NCI-H2196 treated with DMSO at 0.1 percent for 48 hours (cell line): ENCODE results near the gene WHRN.

Experiments used
- DNase-seq: peaks from one replicate; lab custom pipeline; 2025; ENCODE audit not compliant: unreplicated experiment; lab: John Stamatoyannopoulos, UW

The WHRN gene

DNA sequence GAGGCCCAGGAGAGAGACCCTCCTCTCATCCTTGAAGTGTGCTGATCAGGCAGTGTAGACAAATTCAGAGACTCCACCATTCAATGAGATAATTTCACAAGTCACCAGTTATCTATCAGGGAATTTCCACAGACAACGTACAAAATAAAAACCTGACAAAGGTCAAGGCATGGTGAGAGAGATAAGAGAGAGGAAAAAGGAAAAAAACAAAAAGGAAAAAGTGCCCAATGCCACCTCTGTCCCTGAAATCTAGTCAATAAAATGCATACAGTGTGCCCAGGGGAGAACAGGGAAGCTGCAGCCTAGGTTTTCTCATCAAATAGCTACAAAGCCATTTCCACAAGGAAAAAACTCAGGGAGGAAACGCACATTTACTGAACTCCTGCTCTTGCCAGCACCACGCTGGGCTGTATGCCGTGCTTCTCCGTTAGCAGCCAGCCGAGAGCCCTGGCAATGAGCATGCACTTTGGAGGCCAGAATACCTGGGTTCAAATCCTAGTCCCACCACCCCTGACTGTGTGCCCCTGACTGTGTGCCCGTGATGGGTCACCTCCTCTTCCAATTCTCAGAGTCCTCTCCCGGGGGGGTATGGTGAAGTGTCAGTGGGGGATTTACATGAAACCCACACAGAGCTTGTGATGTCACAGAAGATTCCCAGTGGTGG, 11.6 kb downstream of the WHRN start:
- no peak for DNase-seq

DNA sequence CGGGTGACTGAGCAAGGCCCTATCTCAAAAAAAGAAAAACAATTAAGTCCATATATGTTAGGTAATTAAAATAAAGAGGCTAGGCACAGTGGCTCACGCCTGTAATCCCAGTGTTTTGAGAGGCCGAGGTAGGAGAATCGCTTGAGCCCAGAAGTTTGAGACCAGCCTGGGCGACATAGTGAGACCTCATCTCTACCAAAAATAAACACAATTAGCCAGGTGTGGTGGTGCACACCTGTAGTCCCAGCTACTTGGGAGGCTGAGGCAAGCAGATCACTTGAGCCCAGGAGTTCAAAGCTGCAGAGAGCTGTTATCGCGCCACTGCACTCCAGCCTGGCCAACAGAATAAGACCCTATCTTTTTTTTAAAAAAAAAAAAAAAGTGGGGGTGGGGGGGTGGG, 12.3 kb downstream of the WHRN start:
- no peak for DNase-seq

DNA sequence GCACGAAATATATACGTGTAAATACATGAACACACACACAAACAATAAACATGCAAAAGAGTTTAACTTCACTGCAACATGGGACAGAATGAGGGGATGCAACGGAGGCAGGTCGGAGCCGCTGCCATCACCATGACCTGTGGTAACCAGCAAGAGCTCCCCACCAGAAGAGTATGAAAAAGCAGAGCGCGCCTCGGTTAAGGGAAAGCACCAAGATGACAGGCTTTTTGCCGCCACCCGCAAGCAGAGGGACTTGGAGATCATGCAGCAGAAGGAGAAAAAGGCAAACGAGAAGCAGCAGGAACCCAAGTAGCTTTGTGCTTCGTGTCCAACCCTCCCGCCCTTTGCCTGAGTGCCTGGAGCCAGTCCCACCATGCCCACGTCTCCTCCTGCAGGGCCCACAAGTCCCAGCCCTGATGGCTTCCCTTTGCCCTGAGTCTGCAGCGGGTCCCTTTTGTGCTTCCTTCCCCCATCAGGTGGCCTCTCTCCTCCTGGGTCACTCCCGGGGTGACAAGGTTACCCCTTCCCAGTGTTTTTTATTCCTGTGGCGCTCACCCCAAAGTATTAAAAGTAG, 13.8 kb downstream of the WHRN start:
- DNase-seq: no peak

DNA sequence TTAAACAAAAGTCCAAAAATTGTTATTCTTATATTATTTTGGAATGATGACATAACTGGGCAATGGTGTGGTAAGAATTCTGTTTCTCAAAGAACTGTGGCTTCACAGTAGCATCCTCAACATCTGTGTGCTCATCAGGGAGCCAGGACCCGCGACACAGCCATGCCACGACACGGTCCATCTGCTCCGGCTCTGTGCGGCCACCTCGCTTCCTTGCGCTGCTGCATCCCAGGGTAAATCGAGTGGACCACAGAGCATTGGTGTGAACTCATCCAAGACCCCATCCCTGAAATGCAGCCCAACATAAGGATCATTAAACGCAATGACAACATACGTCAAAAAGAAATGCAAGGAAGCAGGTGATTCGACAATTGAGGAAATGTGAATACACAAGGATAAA, 15.3 kb downstream of the WHRN start:
- no peak for DNase-seq

DNA sequence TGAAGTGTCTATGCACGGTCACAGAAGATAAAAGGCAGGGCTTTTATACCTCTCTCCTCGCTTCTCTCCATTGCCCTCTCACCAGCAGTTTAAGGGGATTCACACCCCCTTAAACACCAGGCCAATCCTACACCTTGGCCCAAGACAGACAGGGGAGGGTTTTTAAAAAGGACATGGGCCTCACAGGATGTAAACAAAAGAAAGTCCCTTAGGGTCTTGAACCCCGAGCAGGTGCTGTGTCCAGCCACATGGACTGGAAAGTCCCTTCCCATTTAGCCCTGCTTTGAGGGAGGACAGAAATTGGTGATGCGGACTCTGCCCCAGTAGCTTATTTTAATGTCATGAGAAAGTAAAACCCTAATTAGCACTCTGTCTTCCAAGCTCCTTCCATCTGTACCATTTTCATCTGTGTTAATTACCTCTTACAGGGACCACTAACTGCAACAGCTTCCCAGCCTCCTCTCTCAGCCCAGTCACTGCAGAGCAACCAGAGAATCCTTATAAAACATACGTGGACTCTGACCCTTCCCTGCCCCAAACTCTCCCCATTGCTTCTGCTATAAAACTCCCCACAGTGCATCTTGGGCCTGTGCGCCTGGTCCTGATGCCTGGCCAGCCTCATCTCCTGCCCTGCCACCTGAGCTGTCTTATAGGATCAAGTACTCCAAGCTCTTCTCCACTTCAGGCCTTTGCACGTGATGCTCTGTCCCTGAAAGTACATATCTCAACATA, 16.7 kb downstream of the WHRN start:
- DNase-seq: no peak

DNA sequence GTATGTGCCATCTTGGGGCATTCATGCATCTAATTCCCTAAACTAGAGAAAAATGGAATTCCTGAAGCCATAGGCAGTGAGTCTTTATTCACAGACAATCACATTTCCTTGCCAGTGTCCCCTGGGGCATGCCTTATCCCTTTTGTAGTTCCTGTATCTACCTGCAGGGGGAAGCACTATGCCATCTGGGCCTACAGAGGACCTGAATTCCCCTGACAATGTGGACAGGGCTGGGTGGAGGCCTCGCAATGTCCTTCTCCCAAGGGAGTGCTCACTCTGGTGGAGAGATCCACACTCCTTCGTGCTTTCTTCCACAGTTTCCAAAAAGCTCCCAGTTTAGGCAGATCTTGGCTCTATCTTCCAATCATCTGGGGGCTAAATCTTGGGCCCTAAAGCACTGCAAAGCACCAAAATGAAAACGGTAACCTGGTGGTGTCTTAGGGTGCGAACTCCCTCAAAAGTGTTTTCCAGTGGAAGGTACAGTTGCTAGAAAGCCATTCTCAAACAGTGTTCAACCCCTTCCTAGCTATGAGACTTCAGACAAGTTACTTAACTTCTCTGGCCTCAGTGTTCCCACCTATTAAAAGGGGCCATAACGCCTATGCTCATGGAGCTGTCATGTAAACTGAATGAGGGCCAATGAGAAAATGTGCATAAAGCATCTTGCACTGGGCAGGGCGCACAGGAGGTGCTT, 17.5 kb downstream of the WHRN start:
- peak; percentile 25 for DNase-seq

DNA sequence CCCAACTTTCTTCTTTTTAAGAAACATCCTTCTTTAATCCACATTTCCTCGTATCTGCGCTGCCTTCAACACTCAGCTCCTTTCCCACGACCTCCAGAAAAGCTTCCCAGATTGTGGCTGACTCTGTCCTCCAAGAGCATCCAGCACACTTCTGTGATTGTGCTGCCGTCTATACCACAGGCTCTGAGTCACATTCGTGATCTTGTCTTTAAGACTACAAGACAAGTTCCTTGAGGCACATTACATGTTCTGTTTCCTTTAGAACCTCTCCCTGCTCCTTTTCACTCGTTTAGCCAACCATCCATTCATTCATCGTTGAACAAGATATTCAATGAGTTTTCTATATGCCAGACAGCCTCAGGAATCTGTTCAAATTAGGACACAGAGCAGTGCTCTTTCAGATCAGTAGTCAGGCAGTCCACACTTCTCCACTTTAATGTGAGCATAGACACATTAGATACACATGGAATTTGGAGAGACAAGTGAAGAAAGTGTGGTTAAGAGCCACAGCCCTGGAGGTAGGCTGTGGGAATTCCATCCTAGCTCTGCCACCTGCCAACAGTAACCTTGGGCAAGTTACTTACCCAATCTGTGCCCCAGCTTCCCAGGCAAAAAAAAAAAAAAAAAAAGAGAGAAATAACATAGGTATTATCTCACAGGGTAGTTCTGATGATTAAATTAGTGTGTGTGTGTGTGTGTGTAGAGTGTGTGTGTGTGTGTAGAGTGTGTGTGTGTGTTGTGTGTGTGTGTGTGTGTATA, 18.9 kb downstream of the WHRN start:
- no peak for DNase-seq

DNA sequence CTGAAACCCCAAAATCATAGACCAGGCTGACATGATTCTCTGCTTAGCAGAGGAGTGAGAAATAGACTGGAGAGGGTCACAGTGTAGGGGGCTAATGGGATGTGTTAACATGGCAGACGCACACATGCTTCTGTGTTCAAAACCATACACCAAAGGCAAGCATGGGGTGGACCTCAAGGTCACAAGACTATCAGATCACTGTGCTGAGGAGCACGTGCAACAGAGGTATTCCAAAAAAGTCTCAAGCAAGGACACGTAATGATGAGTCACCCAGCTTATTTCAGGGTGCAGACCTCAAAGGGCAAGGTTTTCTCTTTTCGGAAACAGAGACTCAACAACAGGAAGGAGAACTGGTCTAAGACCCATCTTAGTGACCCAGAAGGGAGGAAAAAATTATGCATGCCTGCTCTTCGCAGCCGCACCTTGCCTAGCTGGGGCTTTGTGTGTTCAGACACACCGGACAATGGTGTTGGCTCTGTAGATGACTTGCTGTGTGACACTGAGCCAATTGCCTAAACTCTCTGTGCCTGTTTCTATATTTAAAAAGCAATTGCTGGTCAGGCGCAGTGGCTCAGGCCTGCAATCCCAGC, 20.3 kb downstream of the WHRN start:
- no peak for DNase-seq

DNA sequence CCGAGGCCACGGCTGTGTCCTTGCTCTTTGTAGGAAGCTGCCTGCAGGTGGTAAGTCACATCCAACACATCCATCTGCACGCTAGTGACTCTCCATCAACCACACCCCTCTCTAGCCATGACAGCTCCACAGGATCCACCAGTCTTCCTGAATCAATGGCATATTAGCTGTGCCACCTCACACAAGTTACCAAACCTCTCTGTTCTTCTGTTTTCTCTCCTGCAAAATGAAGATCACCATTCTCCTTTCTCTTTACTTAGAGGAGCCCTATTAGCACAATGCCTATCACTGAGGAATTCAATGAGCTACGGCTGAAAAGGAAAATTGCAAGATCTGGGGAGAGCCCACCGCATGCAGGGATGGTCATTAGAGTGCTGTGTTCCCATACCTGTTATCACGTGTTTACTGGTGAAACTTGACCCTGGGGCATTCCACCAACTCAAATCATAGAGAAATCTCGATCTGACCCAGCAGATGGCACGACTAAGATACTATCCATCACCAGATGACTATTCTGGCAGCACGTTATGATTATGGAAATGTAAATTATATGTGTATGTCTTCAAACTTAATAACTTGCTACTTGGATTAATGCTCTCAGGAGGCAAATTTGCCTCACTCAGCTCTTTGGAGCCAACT, 20.9 kb downstream of the WHRN start:
- DNase-seq: no peak

DNA sequence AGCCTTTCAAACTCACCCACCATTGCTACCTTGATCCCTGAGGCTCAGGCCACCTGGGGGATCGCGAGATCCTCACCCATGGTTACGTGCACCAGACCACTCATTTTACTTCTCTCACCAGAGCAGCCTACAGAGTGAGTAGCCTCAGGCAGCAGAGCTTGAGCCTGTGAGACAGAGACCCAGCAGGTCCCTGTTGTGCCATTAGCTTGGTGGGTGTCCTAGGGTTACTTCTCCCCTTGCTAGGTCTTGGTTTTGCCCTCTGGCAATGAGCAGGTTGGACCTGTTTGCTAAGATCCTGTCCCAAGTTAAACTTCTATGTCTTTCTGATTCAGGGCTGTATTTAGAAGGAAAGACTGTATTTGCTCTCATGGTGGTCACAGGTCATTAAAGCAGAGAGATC, 21.8 kb downstream of the WHRN start:
- DNase-seq: no peak

DNA sequence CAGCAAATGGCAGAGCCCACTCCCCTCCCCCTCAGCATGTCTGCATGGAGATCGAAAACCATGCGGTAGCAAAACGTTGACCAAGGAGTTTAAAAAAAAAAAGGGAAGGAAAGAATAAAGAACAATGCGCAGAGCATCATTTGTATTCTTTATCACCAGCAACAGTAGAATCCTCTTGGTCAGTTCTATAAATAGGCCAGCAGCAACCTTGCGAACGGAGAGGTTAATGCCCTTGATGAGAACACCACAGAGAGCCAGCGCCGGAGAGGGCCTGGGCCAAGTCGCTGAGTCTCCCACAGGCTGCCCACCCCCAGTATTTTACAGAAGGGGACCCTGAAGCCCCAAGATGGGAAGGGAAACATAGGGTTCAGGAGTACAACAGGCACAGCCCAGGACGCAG, 22.7 kb downstream of the WHRN start:
- no peak for DNase-seq

DNA sequence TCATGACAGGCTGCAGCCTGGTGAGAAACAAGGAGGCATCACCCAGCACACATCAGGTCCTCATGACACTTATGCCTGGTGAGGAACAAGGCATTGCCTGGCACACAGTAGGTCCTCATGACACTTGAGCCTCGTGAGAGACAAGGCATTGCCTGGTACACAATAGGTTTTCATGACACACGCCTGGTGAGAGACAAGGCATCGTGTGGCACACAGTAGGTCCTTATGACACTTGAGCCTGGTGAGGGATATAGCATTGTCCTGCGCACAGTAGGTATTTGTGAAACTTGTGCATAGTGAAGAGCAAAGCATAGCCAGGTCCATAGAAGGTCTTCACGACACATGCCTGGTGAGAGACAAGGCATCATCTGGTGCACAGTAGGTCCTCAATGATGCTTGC, 23.5 kb downstream of the WHRN start:
- no peak for DNase-seq

DNA sequence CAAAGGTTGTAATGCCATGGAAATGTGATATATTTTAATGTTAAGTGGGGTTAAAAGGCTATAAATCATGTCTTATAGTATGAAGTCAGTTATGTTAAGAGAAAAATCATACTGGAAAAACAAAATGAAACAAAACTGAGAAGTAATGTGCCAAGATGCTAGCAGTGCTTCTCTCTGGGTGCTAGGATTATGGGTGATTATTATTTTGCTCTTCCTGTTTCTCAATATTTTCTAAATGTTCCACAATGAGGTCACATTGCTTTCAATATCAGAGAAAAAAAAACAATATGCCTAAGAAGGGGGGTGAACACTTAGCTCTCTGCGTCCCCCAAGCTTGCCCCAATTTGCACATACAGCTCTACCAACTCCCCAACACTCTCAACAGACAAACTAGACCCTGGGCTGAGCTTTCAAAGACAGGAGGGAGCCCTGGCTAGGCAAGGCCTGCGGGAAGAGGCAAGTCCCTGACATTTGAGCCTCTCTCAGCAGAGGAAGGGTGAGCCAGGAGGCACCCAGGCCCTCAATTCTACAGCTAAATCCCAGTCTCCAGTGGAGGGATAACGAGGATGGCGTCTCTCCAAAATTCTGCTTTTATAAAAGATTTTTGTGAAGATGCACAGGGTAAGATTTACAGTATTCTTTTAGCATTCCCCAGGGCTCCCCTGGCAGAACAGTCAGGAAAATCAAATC, 24.4 kb downstream of the WHRN start:
- no peak for DNase-seq

DNA sequence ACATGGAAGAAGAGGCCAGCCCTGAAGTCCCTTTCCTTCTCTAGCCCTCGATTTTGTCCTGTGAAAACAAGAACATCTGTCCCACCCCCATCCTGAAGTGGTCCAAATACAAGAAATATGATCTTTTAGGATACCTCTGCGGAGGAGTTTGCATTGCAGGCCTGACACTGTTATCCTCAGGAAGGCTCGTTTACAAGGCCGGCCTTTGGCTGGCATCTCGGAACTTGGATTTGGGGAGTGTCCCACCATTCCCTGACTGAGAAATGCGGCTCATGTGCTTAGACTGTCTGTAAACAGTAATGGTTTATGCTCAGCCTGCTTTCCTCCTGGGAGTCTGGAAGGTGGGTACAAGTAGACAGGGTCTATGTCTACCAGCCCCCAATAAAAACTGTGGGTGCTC, 26.4 kb downstream of the WHRN start:
- DNase-seq: no peak

DNA sequence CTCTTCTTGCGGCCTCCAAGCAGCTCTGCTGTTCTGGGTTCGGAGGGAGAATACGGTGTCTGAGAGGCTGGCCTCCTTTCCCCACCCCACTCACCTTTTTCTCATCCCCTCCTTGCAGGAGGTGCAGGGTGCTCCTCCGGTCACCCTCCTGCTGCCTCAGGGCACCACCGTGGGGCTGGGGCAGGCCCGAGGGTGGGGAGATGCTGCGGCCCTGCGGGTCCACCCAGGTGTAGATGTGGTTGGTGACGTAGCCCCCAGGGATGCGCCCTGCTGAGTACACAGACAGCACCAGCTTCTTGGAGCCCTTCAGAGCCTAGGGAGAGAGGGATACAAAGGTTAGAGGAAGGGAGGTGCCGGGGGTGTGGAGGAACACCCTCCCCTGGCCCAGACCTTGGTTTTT, 26.8 kb downstream of the WHRN start:
- no peak for DNase-seq

DNA sequence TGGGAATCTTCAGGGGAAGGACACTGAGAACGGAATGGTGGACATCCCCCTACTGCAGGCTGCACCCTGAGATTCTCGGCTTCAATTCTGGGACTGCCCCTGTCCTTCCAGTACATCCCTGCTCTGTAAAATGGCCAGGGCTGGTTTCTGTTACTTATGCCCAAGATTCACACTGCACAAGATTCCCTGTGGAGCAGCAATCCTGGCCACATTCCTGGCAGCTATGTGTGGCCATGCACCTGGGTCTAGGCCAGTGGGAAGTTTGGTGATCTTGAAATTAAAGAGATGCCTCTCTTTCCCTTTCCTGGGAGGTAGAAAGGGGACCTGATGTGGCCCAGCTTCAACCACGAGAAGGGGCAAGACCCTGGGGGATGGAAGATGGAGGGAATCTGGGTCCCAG, 27.6 kb downstream of the WHRN start:
- DNase-seq: no peak

DNA sequence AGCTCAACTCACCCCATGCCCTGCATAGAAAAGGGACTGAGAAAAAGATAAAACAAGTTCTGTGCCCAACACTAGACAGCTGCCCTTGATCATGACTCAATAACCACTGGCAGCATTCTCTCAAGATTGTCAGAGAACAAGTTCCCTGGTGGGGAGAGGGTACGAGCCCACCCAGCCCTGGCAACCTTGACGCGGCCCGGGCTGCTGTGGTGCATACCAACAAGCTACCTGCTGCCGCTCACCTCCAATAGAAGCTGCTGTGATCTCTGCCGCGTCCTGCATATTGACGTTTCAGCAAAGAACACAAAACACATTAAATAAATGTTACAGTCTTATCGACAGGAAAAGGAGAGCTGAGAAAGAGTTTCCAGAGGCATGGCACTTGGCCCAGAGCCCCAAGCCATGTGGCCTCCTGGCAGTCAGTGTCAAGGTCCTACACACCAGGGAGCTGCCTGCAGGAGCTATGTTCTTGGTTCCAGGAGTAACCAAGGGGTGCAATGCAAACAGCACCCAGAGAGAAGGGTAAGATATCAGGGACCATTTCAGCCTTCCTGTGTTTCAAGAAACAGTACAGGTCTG, 28.3 kb downstream of the WHRN start:
- no peak for DNase-seq

DNA sequence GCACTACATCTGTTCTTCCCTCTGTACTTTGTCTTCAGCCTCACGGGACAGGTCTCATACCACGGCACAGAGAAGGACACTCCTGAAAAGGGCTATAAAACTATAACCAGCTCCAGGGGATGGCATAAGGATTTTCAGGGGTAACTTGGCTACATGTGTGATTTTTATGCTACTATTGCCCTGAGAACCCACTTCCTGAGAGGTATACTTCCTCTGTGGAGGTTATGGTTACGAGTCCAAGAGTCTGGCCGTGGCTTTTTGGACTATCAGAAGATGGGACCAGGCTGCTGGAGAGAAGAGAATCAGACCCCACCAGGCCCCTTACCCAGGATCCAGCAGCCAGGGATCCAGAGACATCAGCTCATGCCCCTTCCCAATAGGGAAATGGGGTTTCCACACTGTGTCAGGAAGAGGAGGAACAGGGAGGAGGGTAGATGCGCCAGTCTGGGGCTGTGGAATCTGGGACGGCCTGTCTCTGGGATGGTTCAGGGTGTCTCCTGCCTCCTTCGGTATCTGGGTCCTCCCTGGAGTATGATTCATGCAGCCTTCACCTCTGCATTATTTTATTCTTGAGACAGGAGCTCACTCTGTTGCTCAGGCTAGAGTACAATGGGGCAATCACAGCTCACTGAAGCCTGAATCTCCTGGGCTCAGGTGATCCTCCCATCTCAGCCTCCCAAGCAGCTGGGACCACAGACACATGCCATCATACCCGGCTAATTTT, 29.7 kb downstream of the WHRN start:
- DNase-seq: no peak

DNA sequence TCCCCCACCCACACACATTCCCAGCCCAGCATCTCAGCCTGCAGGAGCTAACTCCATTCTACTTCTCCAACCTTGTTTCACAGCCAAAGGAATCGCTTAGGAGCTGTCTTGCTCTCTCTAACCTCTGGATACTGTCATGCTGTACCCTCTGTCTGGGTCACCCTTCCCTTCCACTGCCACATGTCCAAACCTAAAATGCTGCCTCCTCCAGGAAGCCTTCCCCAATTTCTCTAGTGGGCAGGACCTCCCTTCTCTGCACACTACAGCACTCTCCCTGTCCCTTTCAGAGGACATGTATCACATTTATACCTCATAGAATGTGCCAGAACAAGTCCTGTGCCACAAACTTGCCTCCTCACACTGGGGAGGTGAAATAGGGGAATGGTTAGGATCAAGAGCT, 30.8 kb downstream of the WHRN start:
- DNase-seq: no peak
